HL-60 (cell line): ENCODE measurements around the gene ZMYM5.
"Not testable (repeated sequence)": the region's sequence is repeated elsewhere in the genome, so short reads cannot be mapped to it uniquely, and the experiment has no call there.

ENCODE experiments used
- DNase-seq, 2 experiments: peaks; one replicate each; pipeline ENCODE4 v3.0.0-alpha.2; 2010 to 2020; ENCODE audit warnings: low read depth in 1 of 2, low spot score in 1 of 2
- H3K27ac ChIP-seq: fragments of 250-450 bp; sonication (Bioruptor Pico); replicated peaks from 2 replicates; pipeline ENCODE4 v1.5.1; 2020; ENCODE audit warnings: mild to moderate bottlenecking, moderate library complexity
- H3K27me3 ChIP-seq: fragments of 250-450 bp; sonication (Bioruptor Pico); 2 replicates; pipeline ENCODE4 v1.5.1; 2021; ENCODE audit warnings: mild to moderate bottlenecking, moderate library complexity; ENCODE audit not compliant: insufficient read depth, poor library complexity, severe bottlenecking
- H3K4me3 ChIP-seq: replicated peaks from 2 replicates; pipeline ENCODE4 v1.5.1; 2011; ENCODE audit warnings: mild to moderate bottlenecking, control low read depth, low read length; ENCODE audit not compliant: insufficient read depth

ZMYM5 gene

GRCh38 chr13:19780753-19781418 is 82.6 kb downstream of the ZMYM5 start:
- not testable (repeated sequence) for DNase-seq, H3K27me3 ChIP-seq
- Histone ChIP-seq H3K4me3 (peak overlapping the region; percentile 55), H3K27ac (peak overlapping the region; percentile 93)
